Tibial nerve (tissue), 4 donors: ENCODE measurements around the gene WDR36.
A peak's percentile ranks its signal among the peaks of the same experiment; 100 is the strongest.

Experiments used
- CTCF ChIP-seq, 5 experiments: fragments of 200-600 bp in 3 of 5; fragments of 450-650 bp in 2 of 5; sonication (generic) in 3 of 5; IDR thresholded peaks; one replicate each; pipeline ENCODE4 v1.5.1; 2016 to 2019; ENCODE audit warnings: antibody characterized with exemption in 5 of 5, mild to moderate bottlenecking in 3 of 5, moderate library complexity in 2 of 5
- EP300 ChIP-seq, 2 donors: sonication (generic); formaldehyde crosslinking; IDR thresholded peaks; one replicate each; pipeline ENCODE4 v1.6.1; 2017; ENCODE audit warnings: antibody characterized with exemption in 2 of 2, mild to moderate bottlenecking in 1 of 2
- POLR2A ChIP-seq, 2 donors: fragments of 450-650 bp; IDR thresholded peaks; one replicate each; pipeline ENCODE4 v1.6.1; 2017; ENCODE audit warnings: antibody characterized with exemption in 2 of 2, mild to moderate bottlenecking in 2 of 2, moderate library complexity in 2 of 2

- TF ChIP-seq POLR2A (IDR thresholded peaks at IDR 0.05) (no peak), CTCF (IDR thresholded peaks at IDR 0.05) (no peak), EP300 (IDR thresholded peaks at IDR 0.05) (peak in 1 of 2 donors; percentile 33)
Observed at GRCh38 chr5:111111956-111112355, 19.8 kb downstream of the WDR36 start.
